Stimulated activated CD8-positive, alpha-beta memory T cell treated with anti-CD3 and anti-CD28 coated beads, Interleukin-4, amount 100 ng/mL, for 48 hours (primary cell): ENCODE measurements around the gene PLBD1.

Source experiments
- DNase-seq: peaks from one replicate; pipeline ENCODE4 v3.0.0-alpha.2; 2020

PLBD1 gene

DNA sequence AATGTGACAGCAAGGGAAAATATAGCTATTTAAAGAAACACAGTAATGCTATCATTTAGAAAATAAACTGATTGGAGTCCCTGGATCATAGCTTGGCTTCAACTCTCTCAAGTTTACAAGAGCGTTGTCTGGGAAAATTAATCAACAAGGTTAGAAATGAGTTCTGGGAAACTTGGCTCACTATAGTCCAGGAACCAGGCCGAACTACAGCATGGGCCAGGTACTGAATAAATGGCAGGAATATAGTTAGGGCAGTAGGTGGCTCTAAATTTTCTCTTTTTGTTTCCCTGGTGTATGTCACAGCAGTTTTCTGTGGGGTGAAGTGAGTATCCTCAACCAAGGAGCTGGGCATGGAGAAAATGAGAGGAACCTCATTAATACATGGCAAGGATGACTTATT is 72.4 kb downstream of the PLBD1 start:
- no peak for DNase-seq

DNA sequence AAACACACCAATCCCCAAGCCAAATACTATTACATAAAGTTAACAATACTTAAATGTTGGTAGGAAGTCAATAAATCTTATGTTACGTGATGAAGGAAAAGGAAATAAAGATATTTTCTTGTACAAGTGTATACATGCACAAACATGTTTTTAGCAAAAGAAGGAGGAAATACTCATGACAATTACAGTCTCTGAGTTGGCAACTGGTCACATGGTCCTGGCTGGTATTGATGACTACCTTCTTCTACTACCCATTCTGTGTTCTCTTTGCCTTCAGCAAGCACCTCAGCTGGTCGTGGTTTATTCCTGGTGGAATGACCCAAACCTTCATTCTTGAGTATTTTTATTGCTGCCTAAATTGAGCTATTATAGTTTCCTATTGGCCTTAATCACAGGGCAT is 84.8 kb downstream of the PLBD1 start:
- no peak for DNase-seq

DNA sequence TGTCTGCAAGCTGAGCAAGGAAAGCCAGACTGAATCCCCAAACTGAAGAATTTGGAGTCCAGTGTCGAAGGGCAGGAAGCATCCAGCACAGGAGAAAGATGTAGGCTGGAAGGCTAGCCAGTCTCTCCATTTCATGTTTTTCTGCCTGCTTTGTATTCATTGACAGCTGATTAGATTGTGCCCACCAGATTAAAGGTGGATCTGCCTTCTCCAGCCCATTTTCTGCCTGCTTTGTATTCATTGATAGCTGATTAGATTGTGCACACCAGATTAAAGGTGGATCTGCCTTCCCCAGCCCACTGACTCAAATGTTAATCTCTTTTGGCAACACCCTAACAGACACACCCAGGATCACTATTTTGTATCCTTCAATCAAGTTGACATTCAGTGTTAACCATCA is 85.3 kb downstream of the PLBD1 start:
- DNase-seq: no peak

DNA sequence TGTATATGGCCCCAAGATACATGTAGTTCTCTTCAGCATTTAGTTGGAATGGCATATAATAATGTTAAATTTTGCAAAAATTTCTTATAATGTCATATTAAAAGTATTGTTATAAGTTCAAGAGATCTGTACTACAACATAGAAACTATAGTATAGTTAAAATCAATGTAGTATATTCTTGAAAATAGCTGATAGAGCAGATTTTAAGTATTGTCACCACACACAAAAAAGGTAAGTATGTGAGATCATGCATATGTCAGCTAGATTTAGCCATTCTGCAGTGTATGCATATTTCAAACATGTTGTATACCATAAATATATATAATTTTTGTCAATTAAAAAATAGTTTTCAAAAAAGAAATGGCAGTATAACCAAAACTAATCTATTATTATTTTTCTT is 86.5 kb downstream of the PLBD1 start:
- no peak for DNase-seq

DNA sequence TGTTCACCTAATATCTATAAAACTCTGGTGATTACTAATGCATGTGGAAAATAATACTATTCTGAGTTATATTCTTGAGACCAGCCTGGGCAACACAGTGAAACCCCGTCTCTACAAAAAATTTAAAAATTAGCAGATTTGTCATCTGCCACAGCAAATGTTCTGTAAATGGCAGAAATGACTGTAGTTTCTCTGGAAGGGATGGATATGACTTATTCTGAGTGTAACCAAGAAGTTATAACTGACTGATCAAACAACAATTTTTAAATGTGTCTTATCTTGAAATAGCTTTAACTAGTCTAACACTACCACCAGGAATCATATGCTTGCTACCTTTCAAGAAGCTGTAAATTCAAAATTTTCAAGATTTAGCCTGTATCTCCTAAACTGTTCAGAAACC is 88.7 kb downstream of the PLBD1 start:
- DNase-seq: no peak

DNA sequence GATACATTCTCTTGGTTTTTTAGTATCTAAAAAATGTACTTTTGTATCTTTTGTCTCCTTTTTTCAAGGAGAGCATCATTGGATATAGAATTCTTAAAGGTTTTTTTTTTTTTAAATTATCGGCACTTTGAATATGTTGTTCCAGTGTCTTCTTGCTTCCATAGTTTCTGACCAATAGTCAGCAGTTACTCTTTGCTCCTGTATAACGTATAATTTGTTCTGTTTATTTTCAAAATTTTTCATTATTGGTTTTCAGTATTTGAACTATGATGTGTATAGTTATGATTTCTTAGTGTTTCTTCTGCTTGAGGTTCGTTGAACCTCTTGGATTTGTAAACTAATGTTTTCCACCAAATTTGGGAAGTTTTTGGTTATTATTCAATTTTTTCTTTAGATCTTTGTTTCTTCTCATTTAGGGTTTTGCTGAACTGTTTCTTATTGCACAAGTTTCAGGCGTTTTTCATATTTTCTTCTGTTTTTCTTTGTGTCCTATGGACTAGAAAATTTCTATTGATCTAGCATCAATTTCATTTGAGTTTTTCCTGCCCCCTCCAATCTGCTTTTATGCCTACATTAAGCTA is 93.9 kb downstream of the PLBD1 start:
- DNase-seq: no peak

DNA sequence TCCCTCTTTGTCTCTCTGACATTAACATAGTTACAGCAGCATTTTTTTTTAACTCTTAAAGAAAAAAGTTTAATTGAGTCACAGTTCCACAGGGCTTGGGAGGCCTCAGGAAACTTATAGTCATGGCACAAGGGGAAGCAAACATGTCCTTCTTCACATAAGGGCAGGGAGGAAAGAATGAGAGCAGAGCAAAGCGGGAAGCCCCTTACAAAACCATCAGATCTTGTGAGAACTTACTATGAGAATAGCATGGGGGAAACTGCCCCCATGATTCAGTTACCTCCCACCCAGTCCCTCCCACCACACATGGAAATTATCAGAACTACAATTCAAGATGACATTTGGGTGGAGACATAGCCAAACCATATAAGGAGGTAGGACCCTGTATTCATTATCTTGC is 96.2 kb downstream of the PLBD1 start:
- no peak for DNase-seq

DNA sequence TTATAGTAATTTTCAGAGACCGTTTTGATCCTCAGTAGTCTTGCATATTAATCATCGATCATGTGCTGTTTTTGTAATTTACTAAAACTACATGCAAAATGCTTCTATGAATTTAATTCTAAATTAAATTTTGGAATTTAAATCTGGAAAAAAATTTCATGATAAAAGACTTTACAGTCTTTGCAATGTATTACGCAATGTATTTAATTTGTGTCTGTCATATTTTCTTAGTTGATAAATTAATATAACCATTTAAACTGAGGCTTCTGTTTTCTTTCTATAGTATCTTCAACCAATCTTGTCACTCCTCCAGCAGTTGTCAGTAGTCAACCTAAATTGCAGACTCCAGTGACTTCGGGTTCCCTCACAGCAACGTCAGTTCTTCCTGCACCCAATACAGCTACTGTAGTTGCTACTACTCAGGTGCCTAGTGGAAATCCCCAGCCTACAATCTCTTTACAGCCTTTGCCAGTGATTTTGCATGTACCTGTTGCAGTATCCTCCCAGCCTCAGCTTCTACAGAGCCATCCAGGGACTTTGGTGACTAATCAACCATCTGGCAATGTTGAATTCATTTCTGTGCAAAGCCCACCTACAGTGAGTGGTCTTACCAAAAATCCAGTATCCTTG is 107.4 kb downstream of the PLBD1 start:
- no peak for DNase-seq

DNA sequence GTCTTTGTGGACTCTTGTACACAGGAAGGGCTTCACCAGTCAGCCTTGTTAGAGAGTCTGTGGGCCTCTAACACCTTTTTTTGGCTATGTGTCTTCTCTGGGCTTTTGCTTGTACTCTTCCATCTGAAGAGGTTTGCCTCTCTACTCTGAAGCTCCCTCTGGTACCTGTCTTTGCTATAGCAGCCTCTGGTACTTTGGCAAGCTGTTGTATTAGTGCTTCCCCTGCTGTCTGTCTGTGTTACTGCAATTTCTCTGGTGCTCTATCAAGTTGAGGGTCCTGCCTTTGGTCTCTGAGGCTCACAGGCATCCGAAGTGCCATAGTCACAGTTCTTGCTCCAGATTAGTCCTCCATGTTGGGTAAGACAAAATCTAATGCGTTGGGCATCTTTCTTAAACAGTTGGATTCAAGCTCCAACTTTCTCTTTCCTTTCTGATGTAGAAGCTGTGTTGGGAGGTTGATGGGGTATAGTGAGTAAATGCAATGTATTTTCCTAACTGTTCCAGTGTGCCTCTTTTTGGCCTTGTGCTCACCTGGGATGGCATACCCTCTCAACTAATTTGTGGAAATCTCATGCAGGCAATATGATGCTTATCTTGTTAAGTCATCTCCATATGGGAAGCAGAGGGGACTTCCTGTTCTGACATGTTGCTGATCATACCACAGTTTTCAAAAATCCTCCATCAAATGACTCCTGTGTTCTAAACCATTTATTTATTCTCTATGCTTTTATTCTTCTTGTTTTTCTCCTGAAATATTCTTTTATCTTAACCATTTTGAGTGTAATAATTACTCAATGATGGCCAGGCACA is 113.4 kb downstream of the PLBD1 start:
- DNase-seq: no peak
